ENCODE results near the gene MOCS3. TPM values are rescaled to one million over a fixed set of nuclear protein-coding genes. Genes with fewer than 3 reads are reported as not detected.

The MOCS3 gene
- total and polyA plus RNA-seq, 2 of the 13 experiments (the other 11 are each of a cell fraction or from before 2014, with no cell fraction given) = 3.7 to 8.4 TPM

DNA sequence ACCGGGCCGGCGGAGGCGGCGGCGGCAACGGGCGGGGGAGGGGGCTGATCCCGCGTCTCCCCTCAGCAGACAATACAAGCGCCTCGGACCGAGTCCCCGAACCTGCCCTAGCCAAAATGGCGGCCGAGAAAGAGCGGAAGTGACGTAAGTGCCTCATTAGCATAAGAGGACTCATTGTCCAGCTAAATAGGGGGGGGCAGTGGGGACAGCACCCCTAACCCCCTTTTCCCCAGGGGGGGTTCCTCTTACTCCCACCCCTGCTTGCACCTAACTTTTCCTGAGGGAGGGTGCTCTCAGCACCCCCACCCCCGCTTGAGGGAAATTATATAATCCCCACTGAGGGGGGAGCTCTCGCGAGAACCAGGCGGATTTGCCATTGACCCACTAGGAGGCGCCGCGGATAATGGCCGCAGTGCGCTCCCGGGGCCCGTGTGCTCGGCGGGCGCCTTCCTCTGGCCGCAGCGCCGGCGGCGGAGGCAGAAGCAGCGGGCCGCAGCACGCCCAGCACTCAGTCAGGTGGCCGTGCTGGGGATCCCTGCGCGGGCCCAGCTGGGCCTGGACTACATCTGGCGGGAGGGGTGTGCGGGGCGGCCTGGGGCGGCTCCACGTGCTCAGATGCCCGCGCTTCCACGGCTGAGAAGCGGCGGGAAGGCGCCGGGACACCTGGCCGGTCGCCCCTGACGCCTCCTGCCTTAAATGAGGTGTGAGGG is 27.2 kb upstream of the MOCS3 start, which contains the start of gene ADNP (continued):
- no peak for TF ChIP-seq NFRKB (IDR thresholded peaks at IDR 0.05)
- TF ChIP-seq ATAD3A (CRISPR knock-in tag; IDR thresholded peaks at IDR 0.05) = no peak
- peak; percentile 18; the same call in 1 of the 2 replicates for TF ChIP-seq ATF7-NPFF (CRISPR knock-in tag; IDR thresholded peaks at IDR 0.05; ENCODE audit: low read depth)
- TF ChIP-seq XRCC5 (optimal IDR thresholded peaks at IDR 0.05; ENCODE audit: low read length) = peak; percentile 72
- TF ChIP-seq THAP11 (CRISPR knock-in tag; IDR thresholded peaks at IDR 0.05) = peak; percentile 73; the same call in 1 of the 2 replicates
- TF ChIP-seq SP1 (IDR thresholded peaks at IDR 0.05) = no peak
- 0 out of 2 replicates have a peak, but pooled peaks have one; percentile 23 for TF ChIP-seq SP1 (CRISPR knock-in tag; IDR thresholded peaks at IDR 0.05)
- peak; percentile 48; the same call in 1 of the 2 replicates for TF ChIP-seq HES4 (CRISPR knock-in tag; IDR thresholded peaks at IDR 0.05; ENCODE audit: borderline replicate concordance)
- TF ChIP-seq, protein P1, sequence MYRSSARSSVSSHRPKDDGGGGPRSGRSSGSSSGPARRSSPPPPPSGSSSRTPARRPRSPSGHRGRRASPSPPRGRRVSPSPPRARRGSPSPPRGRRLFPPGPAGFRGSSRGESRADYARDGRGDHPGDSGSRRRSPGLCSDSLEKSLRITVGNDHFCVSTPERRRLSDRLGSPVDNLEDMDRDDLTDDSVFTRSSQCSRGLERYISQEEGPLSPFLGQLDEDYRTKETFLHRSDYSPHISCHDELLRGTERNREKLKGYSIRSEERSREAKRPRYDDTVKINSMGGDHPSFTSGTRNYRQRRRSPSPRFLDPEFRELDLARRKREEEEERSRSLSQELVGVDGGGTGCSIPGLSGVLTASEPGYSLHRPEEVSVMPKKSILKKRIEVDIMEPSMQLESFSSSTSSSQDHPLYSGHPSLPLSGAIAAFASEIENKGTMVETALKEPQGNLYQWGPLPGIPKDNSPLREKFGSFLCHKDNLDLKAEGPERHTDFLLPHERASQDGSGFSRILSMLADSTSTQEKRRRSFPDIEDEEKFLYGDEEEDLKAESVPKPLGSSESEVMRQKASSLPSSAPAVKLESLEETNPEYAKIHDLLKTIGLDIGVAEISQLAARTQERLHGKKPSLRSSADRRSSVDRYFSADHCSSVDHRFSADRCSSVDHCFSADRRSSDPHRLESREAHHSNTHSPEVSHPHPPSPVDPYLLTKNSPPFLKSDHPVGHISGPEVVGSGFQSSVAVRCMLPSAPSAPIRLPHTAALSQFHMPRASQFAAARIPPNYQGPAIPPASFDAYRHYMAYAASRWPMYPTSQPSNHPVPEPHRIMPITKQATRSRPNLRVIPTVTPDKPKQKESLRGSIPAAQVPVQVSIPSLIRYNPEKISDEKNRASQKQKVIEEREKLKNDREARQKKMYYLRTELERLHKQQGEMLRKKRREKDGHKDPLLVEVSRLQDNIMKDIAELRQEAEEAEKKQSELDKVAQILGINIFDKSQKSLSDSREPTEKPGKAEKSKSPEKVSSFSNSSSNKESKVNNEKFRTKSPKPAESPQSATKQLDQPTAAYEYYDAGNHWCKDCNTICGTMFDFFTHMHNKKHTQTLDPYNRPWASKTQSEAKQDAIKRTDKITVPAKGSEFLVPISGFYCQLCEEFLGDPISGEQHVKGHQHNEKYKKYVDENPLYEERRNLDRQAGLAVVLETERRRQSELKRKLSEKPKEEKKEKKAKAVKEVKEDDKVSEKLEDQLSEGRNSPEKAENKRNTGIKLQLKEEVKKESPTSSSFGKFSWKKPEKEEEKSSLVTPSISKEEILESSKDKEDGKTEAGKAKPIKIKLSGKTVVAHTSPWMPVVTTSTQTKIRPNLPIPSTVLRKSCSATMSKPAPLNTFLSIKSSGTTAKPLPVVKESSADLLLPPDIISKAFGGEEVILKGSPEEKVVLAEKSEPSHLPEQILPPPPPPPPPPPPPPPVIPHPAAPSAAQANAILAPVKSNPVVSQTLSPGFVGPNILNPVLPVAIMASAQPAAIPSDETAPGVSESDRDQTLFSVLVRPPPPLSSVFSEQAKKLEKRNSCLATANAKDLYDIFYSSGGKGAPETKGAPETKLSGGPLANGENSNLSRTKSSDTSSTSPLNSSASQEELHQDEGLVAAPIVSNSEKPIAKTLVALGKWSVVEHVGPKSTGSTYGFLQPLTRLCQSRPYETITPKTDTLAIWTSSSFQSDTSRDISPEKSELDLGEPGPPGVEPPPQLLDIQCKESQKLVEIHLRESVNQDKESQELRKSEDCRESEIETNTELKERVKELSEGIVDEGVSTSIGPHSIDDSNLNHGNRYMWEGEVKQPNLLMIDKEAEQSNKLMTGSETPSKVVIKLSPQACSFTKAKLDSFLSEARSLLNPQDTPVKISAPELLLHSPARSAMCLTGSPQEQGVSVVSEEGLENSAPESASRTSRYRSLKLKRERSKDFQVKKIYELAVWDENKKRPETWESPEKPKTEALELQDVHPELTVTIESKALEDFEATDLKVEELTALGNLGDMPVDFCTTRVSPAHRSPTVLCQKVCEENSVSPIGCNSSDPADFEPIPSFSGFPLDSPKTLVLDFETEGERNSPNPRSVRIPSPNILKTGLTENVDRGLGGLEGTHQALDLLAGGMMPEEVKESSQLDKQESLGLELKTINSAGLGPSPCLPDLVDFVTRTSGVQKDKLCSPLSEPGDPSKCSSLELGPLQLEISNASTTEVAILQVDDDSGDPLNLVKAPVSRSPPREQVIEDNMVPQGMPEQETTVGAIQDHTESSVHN (CRISPR knock-in tag; IDR thresholded peaks at IDR 0.05) = 0 out of 2 replicates have a peak, but pooled peaks have one; percentile 64
- TF ChIP-seq, protein P2, sequence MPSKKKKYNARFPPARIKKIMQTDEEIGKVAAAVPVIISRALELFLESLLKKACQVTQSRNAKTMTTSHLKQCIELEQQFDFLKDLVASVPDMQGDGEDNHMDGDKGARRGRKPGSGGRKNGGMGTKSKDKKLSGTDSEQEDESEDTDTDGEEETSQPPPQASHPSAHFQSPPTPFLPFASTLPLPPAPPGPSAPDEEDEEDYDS (CRISPR knock-in tag; IDR thresholded peaks at IDR 0.05) = peak; percentile 44; the same call in 1 of the 2 replicates
- TF ChIP-seq, protein P3, sequence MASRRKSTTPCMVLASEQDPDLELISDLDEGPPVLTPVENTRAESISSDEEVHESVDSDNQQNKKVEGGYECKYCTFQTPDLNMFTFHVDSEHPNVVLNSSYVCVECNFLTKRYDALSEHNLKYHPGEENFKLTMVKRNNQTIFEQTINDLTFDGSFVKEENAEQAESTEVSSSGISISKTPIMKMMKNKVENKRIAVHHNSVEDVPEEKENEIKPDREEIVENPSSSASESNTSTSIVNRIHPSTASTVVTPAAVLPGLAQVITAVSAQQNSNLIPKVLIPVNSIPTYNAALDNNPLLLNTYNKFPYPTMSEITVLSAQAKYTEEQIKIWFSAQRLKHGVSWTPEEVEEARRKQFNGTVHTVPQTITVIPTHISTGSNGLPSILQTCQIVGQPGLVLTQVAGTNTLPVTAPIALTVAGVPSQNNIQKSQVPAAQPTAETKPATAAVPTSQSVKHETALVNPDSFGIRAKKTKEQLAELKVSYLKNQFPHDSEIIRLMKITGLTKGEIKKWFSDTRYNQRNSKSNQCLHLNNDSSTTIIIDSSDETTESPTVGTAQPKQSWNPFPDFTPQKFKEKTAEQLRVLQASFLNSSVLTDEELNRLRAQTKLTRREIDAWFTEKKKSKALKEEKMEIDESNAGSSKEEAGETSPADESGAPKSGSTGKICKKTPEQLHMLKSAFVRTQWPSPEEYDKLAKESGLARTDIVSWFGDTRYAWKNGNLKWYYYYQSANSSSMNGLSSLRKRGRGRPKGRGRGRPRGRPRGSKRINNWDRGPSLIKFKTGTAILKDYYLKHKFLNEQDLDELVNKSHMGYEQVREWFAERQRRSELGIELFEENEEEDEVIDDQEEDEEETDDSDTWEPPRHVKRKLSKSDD (CRISPR knock-in tag; IDR thresholded peaks at IDR 0.05; ENCODE audit: low read depth) = peak; percentile 98
- peak; percentile 79 for TF ChIP-seq PTBP1 (IDR thresholded peaks at IDR 0.05; ENCODE audit: low read depth, low read length, poor library complexity, severe bottlenecking)
- TF ChIP-seq, protein P4, sequence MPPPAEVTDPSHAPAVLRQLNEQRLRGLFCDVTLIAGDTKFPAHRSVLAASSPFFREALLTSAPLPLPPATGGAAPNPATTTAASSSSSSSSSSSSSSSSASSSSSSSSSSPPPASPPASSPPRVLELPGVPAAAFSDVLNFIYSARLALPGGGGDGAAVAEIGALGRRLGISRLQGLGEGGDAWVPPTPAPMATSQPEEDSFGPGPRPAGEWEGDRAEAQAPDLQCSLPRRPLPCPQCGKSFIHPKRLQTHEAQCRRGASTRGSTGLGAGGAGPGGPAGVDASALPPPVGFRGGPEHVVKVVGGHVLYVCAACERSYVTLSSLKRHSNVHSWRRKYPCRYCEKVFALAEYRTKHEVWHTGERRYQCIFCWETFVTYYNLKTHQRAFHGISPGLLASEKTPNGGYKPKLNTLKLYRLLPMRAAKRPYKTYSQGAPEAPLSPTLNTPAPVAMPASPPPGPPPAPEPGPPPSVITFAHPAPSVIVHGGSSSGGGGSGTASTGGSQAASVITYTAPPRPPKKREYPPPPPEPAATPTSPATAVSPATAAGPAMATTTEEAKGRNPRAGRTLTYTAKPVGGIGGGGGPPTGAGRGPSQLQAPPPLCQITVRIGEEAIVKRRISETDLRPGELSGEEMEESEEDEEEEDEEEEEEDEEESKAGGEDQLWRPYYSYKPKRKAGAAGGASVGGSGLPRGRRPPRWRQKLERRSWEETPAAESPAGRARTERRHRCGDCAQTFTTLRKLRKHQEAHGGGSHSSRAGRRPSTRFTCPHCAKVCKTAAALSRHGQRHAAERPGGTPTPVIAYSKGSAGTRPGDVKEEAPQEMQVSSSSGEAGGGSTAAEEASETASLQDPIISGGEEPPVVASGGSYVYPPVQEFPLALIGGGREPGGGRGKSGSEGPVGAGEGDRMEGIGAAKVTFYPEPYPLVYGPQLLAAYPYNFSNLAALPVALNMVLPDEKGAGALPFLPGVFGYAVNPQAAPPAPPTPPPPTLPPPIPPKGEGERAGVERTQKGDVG (CRISPR knock-in tag; IDR thresholded peaks at IDR 0.05; ENCODE audit: borderline replicate concordance) = peak; percentile 87; the same call in 1 of the 2 replicates
- TF ChIP-seq ZBTB38 (CRISPR knock-in tag; IDR thresholded peaks at IDR 0.05) = peak; percentile 90

Data from HepG2 (cell line).